Activated CD8-positive, alpha-beta T cell treated with anti-CD3 and anti-CD28 coated beads for 36 hours (primary cell): ENCODE measurements around the gene RASD2. TPM values are rescaled to one million over a fixed set of nuclear protein-coding genes. Genes with fewer than 3 reads are reported as not detected.
"Not testable (repeated sequence)": the region's sequence is repeated elsewhere in the genome, so short reads cannot be mapped to it uniquely, and the experiment has no call there.

Experiments
- ATAC-seq: fragments of 200-7000 bp; cut with Tn5 transposase; one replicate; pipeline ENCODE4 v1.10.0; 2021; ENCODE audit warnings: mild to moderate bottlenecking, moderate library complexity
- CTCF ChIA-PET: fragments of 350-600 bp; sonication (Branson Sonifier 250); formaldehyde crosslinking; loops from one replicate; lab custom pipeline; 2021; ENCODE audit warnings: antibody characterized with exemption; lab: Charles Lee
- POLR2A ChIA-PET: fragments of 350-600 bp; sonication (Branson Sonifier 250); formaldehyde crosslinking; loops from one replicate; lab custom pipeline; 2021; ENCODE audit warnings: antibody characterized with exemption; lab: Charles Lee
- DNase-seq: peaks from one replicate; pipeline ENCODE4 v3.0.0-alpha.2; 2020
- H3K27ac Mint-ChIP-seq: one replicate; pipeline ENCODE4 v1.8.0; 2021; ENCODE audit warnings: mild to moderate bottlenecking, mixed read lengths
- H3K27me3 Mint-ChIP-seq: one replicate; pipeline ENCODE4 v1.8.0; 2021; ENCODE audit warnings: mixed read lengths
- H3K36me3 Mint-ChIP-seq: one replicate; pipeline ENCODE4 v1.8.0; 2021; ENCODE audit warnings: low read depth, mixed read lengths
- H3K4me1 Mint-ChIP-seq: one replicate; pipeline ENCODE4 v1.8.0; 2021; ENCODE audit warnings: low read depth, mixed read lengths
- H3K4me3 Mint-ChIP-seq: one replicate; pipeline ENCODE4 v1.8.0; 2021; ENCODE audit warnings: mild to moderate bottlenecking, moderate library complexity, mixed read lengths
- H3K9me3 Mint-ChIP-seq: one replicate; pipeline ENCODE4 v1.8.0; 2021; ENCODE audit warnings: mixed read lengths
- intact Hi-C: fragments of 100-400 bp; cut with micrococcal nuclease; formaldehyde crosslinking; loops from one replicate; pipeline ENCODE4 v1.10.0; 2022
- total RNA-seq, 2 experiments: library from RNA; stranded (reverse); gene quantifications; one replicate each; pipeline ENCODE4 v1.2.3, GENCODE V29; 2021
- TF ChIP-seq, protein P1 (sequence below): fragments of 200-600 bp; IDR thresholded peaks from one replicate; pipeline ENCODE4 v1.8.0; 2022; ENCODE audit warnings: antibody characterized with exemption, mild to moderate bottlenecking

The RASD2 gene
- total RNA-seq, 2 experiments from 2014 or later = not detected

GRCh38 chr22:35506259-35506570 lies 34.4 kb upstream of the RASD2 start:
- H3K27me3 Mint-ChIP-seq = peaks cover 8% of the 10 kb centered on the region
- no peak overlapping the region for H3K4me3 Mint-ChIP-seq
- POLR2A ChIA-PET = no interaction called here
- CTCF ChIA-PET = interaction anchor here (1.6 kb wide), 1 partner anchor 33 kb away, joined by 3 read pairs; no protein-coding TSS in a partner anchor
- TF ChIP-seq, protein P1, sequence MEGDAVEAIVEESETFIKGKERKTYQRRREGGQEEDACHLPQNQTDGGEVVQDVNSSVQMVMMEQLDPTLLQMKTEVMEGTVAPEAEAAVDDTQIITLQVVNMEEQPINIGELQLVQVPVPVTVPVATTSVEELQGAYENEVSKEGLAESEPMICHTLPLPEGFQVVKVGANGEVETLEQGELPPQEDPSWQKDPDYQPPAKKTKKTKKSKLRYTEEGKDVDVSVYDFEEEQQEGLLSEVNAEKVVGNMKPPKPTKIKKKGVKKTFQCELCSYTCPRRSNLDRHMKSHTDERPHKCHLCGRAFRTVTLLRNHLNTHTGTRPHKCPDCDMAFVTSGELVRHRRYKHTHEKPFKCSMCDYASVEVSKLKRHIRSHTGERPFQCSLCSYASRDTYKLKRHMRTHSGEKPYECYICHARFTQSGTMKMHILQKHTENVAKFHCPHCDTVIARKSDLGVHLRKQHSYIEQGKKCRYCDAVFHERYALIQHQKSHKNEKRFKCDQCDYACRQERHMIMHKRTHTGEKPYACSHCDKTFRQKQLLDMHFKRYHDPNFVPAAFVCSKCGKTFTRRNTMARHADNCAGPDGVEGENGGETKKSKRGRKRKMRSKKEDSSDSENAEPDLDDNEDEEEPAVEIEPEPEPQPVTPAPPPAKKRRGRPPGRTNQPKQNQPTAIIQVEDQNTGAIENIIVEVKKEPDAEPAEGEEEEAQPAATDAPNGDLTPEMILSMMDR = no peak
- H3K4me1 Mint-ChIP-seq = no peaks in the 10 kb centered on the region
- no peak for ATAC-seq
- H3K9me3 Mint-ChIP-seq = no peaks in the 10 kb centered on the region
- DNase-seq = no peak
- no peak overlapping the region for H3K27ac Mint-ChIP-seq
- H3K36me3 Mint-ChIP-seq = no peaks in the 10 kb centered on the region
- intact Hi-C loops = no loop called here

GRCh38 chr22:35507851-35508250 lies 32.8 kb upstream of the RASD2 start:
- not testable (repeated sequence) for ATAC-seq

DNA sequence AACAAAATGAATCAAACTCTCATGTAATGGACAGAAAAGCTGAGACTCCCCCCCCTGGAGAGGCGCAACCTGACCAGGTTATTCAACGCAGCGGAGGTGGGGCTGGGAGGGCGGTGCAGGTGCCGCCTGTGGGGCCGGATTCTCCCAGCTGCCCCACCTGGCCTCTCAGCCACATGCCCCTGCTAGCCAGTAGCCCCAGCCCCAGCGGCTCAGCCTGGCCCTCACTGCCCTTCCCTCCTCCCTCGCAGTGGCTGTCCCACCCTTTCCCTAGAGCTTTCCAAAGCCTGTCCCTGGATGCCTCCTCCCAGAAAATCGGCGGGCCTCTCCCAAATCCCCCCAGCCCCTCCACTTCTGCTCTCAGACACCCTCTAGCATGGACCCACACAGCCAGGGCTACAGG lies 31.2 kb upstream of the RASD2 start:
- H3K4me3 Mint-ChIP-seq = no peak overlapping the region
- ChIA-PET POLR2A (no interaction called here), CTCF (no interaction called here)
- H3K27ac Mint-ChIP-seq = no peak overlapping the region
- H3K27me3 Mint-ChIP-seq = peaks cover 15% of the 10 kb centered on the region
- no peak for DNase-seq
- intact Hi-C loops = no loop called here
- no peak for ATAC-seq
- H3K4me1 Mint-ChIP-seq = no peaks in the 10 kb centered on the region
- TF ChIP-seq, protein P1 = no peak
- no peaks in the 10 kb centered on the region for H3K9me3 Mint-ChIP-seq
- no peaks in the 10 kb centered on the region for H3K36me3 Mint-ChIP-seq

More at GRCh38 chr22:35507851-35508250, 32.8 kb upstream of the RASD2 start:
- H3K4me1 Mint-ChIP-seq, POLR2A ChIA-PET, H3K9me3 Mint-ChIP-seq, H3K4me3 Mint-ChIP-seq, DNase-seq, intact Hi-C loops, H3K36me3 Mint-ChIP-seq, H3K27ac Mint-ChIP-seq, CTCF ChIA-PET: not testable (repeated sequence)
- peaks cover 13% of the 10 kb centered on the region for H3K27me3 Mint-ChIP-seq

DNA sequence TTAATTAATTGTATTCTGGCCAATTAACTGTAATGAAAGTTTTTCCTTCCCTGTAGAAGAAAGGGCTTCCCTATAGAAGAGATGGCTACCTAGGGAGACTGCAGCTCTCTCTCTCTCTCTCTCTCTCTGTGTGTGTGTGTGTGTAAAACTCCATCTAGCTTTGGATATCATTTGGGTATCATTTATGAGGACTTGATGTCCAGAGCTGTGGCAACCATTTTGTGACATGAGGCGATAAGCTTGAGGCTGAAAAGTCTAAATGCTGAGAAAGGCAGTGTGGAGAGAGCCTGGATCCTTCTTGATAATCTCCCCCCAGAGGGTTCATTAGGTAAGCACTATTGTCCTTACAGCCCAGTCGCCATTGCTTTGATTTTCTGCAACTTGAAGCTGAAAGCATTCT lies 30.7 kb upstream of the RASD2 start:
- POLR2A ChIA-PET = interaction anchor here (0.7 kb wide), 1 partner anchor 188 kb away, joined by 3 read pairs; no protein-coding TSS in a partner anchor
- TF ChIP-seq, protein P1 = no peak
- Mint-ChIP-seq H3K27ac (no peak overlapping the region), H3K9me3 (no peaks in the 10 kb centered on the region), H3K4me3 (no peak overlapping the region), H3K36me3 (no peaks in the 10 kb centered on the region), H3K27me3 (peaks cover 15% of the 10 kb centered on the region), H3K4me1 (no peaks in the 10 kb centered on the region)
- no peak for ATAC-seq
- intact Hi-C loops = no loop called here
- CTCF ChIA-PET = interaction anchor here (1.2 kb wide), 1 partner anchor 15 kb away, joined by 3 read pairs; no protein-coding TSS in a partner anchor
- DNase-seq = no peak

DNA sequence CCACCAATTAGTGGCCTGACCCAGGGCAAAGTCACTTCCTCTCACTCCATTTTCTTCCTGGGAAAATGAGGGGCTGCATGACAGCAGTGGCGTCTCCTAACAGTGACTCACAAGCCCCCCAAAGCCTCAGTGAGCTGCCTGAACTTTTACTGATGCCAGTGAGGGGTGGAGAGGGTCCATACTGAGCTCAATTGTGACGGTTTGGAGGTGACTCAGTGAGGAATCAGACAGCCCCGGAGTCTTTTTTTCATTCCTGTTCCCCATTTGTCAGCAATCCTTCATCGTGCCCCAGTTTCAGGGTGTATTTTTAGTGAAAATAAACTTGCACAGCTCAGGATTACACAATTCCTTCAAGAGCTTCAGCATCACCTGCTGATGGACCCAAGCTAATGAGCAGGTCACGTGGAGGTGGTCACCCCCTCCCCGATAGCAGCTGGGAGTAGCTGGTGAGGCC lies 30.1 kb upstream of the RASD2 start:
- CTCF ChIA-PET = interaction anchor here (1.0 to 1.2 kb wide), 2 partner anchors 8 to 14 kb away, joined by 3 read pairs; no protein-coding TSS in a partner anchor

More for the DNA sequence above, 30.1 kb upstream of the RASD2 start:
- intact Hi-C loops = no loop called here
- Mint-ChIP-seq H3K27ac (no peak overlapping the region), H3K36me3 (no peaks in the 10 kb centered on the region), H3K4me3 (no peak overlapping the region), H3K27me3 (peaks cover 15% of the 10 kb centered on the region), H3K9me3 (no peaks in the 10 kb centered on the region), H3K4me1 (no peaks in the 10 kb centered on the region)
- ATAC-seq (no peak), DNase-seq (no peak)
- POLR2A ChIA-PET = interaction anchor here (0.7 kb wide), 2 partner anchors 58 to 189 kb away, joined by 3 to 5 read pairs; no protein-coding TSS in a partner anchor
- TF ChIP-seq, protein P1 = no peak
